Ishikawa (cell line): ENCODE measurements around the gene CAMTA1.

Source experiments
- CEBPB ChIP-seq: IDR thresholded peaks from 2 replicates; pipeline ENCODE4 v1.6.1; 2012
- CREB1 ChIP-seq: IDR thresholded peaks from 2 replicates; pipeline ENCODE4 v1.6.1; 2012; ENCODE audit warnings: low read depth
- EGR1 ChIP-seq: IDR thresholded peaks from 2 replicates; pipeline ENCODE4 v1.6.1; 2012
- EP300 ChIP-seq: IDR thresholded peaks from 2 replicates; pipeline ENCODE4 v1.6.1; 2012; ENCODE audit warnings: borderline replicate concordance
- FOXM1 ChIP-seq: IDR thresholded peaks from 2 replicates; pipeline ENCODE4 v1.6.1; 2012; ENCODE audit warnings: low read depth, borderline replicate concordance
- RAD21 ChIP-seq: IDR thresholded peaks from 2 replicates; pipeline ENCODE4 v1.6.1; 2012; ENCODE audit warnings: low read depth
- TAF1 ChIP-seq: IDR thresholded peaks from 2 replicates; pipeline ENCODE4 v1.6.1; 2012; ENCODE audit warnings: low read depth, mild to moderate bottlenecking
- TCF12 ChIP-seq: IDR thresholded peaks from 2 replicates; pipeline ENCODE4 v1.6.1; 2012; ENCODE audit warnings: low read depth
- YY1 ChIP-seq: IDR thresholded peaks from 2 replicates; pipeline ENCODE4 v1.6.1; 2012; ENCODE audit warnings: low read depth
- ZBTB7A ChIP-seq: IDR thresholded peaks from 2 replicates; pipeline ENCODE4 v1.6.1; 2012; ENCODE audit warnings: low read depth
- TF ChIP-seq, protein P1 (sequence below): IDR thresholded peaks from 2 replicates; pipeline ENCODE4 v1.6.1; 2012
- TF ChIP-seq, protein P2 (sequence below): IDR thresholded peaks from 2 replicates; pipeline ENCODE4 v1.6.1; 2012; ENCODE audit warnings: low read depth, mild to moderate bottlenecking
- TF ChIP-seq, protein P3 (sequence below): IDR thresholded peaks from 2 replicates; pipeline ENCODE4 v1.6.1; 2012

DNA sequence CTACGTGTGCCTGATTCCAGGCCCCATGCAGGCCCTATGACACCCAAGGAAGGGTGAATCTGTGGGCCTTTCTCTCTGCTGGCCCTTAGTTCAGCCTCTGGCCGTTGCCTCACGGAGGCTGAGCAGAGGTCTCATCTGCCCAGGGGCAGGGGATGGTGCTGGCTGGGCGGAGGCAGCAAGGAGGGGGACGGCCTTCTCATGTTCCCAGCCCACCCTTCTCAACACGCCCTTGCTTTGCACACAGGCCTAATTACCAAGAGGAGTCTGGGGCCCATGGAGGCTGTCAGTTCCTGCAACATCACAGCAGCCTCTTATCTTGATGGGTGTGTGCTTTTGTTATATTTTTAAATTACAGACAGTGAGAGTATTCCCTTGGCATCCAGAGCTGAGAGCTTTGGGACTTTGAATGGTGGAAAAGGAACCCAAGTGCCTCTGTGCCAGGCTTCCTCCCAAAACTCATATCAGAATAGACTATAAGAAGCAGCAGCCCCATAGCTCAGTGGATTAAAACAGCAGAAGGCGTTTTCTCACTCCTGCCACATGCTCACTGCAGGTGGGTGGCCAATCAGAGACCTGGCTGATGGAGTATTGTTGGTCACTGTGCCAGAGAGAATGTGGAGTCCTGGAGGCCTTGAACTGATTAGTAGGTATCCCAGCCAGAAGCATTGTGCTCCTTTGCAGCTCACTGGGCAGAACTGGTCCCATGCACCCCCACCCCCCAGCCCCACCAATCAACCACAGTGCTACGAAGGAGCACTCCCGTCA, 164.9 kb downstream of the CAMTA1 start:
- TF ChIP-seq RAD21 (no peak), EGR1 (no peak), TAF1 (no peak), ZBTB7A (no peak), CREB1 (no peak), CEBPB (no peak), YY1 (no peak), EP300 (no peak), TCF12 (no peak), FOXM1 (no peak)
- TF ChIP-seq, protein P1, sequence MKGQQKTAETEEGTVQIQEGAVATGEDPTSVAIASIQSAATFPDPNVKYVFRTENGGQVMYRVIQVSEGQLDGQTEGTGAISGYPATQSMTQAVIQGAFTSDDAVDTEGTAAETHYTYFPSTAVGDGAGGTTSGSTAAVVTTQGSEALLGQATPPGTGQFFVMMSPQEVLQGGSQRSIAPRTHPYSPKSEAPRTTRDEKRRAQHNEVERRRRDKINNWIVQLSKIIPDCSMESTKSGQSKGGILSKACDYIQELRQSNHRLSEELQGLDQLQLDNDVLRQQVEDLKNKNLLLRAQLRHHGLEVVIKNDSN: no peak
- TF ChIP-seq, protein P2, sequence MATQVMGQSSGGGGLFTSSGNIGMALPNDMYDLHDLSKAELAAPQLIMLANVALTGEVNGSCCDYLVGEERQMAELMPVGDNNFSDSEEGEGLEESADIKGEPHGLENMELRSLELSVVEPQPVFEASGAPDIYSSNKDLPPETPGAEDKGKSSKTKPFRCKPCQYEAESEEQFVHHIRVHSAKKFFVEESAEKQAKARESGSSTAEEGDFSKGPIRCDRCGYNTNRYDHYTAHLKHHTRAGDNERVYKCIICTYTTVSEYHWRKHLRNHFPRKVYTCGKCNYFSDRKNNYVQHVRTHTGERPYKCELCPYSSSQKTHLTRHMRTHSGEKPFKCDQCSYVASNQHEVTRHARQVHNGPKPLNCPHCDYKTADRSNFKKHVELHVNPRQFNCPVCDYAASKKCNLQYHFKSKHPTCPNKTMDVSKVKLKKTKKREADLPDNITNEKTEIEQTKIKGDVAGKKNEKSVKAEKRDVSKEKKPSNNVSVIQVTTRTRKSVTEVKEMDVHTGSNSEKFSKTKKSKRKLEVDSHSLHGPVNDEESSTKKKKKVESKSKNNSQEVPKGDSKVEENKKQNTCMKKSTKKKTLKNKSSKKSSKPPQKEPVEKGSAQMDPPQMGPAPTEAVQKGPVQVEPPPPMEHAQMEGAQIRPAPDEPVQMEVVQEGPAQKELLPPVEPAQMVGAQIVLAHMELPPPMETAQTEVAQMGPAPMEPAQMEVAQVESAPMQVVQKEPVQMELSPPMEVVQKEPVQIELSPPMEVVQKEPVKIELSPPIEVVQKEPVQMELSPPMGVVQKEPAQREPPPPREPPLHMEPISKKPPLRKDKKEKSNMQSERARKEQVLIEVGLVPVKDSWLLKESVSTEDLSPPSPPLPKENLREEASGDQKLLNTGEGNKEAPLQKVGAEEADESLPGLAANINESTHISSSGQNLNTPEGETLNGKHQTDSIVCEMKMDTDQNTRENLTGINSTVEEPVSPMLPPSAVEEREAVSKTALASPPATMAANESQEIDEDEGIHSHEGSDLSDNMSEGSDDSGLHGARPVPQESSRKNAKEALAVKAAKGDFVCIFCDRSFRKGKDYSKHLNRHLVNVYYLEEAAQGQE: no peak
- TF ChIP-seq, protein P3, sequence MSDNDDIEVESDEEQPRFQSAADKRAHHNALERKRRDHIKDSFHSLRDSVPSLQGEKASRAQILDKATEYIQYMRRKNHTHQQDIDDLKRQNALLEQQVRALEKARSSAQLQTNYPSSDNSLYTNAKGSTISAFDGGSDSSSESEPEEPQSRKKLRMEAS: no peak
